ENCODE data around the gene EMC10.

The EMC10 gene

DNA sequence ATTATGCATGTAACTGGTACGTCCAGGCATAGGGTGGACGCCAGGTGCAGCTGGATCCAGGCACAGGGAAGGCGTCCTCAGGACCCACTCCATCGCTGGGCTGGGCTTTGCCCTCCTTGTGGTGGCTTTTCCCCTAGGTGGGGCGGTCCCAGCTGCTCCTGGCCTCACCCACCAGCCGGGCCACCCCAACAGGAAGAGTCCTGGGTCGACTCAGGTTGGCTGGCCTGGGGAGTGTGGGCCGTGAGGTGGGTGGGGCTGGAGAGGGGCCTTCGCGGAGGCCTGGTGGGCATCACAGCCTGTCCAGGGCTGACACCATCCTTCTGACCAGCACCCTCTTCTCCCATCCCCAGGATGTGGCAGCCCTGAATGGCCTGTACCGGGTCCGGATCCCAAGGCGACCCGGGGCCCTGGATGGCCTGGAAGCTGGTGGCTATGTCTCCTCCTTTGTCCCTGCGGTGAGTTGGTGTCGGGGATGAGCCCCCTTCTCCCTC, 3.5 kb downstream of the EMC10 start:
- H3K4me3 Mint-ChIP-seq = no peak overlapping the region
- H3K36me3 Mint-ChIP-seq (ENCODE audit: low read depth) = peaks cover 20% of the 10 kb centered on the region
- peaks cover 20% of the 10 kb centered on the region for H3K4me1 Mint-ChIP-seq (ENCODE audit: low read depth)
- no peak overlapping the region for H3K27ac Mint-ChIP-seq
- no peaks in the 10 kb centered on the region for H3K9me3 Mint-ChIP-seq
- H3K27me3 Mint-ChIP-seq = no peaks in the 10 kb centered on the region

DNA sequence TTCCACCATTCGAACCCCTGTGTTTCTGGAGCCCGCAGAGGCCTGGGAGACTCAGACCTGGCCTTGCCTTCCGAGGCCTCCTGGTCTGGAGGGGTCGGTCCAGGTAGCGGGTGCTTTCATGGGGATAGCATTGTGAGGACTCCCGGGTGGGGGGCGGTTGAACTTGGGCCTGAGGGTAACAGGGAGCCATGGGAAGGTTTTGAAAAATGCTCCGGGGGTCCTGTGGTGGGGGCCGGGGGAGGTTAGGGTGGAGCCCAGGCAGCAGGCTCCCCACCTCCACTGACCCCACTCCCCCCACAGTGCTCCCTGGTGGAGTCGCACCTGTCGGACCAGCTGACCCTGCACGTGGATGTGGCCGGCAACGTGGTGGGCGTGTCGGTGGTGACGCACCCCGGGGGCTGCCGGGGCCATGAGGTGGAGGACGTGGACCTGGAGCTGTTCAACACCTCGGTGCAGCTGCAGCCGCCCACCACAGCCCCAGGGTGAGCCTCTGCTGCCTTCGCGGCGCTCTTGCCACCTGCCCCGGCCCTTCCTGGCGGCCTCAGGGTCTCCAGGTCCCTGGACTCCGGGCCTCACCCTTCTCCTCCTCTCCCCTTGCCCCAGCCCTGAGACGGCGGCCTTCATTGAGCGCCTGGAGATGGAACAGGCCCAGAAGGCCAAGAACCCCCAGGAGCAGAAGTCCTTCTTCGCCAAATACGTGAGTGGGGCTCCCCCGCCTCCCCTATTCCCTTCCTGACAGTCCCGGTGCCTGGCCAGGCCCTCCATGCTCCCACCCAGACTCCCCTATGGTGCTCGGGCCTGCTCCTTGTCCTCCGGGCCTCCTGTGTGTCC, 4.2 kb downstream of the EMC10 start:
- H3K36me3 Mint-ChIP-seq (ENCODE audit: low read depth) = peaks cover 27% of the 10 kb centered on the region
- H3K4me3 Mint-ChIP-seq = no peak overlapping the region
- H3K9me3 Mint-ChIP-seq = no peaks in the 10 kb centered on the region
- no peak overlapping the region for H3K27ac Mint-ChIP-seq
- peaks cover 20% of the 10 kb centered on the region for H3K4me1 Mint-ChIP-seq (ENCODE audit: low read depth)
- no peaks in the 10 kb centered on the region for H3K27me3 Mint-ChIP-seq

DNA sequence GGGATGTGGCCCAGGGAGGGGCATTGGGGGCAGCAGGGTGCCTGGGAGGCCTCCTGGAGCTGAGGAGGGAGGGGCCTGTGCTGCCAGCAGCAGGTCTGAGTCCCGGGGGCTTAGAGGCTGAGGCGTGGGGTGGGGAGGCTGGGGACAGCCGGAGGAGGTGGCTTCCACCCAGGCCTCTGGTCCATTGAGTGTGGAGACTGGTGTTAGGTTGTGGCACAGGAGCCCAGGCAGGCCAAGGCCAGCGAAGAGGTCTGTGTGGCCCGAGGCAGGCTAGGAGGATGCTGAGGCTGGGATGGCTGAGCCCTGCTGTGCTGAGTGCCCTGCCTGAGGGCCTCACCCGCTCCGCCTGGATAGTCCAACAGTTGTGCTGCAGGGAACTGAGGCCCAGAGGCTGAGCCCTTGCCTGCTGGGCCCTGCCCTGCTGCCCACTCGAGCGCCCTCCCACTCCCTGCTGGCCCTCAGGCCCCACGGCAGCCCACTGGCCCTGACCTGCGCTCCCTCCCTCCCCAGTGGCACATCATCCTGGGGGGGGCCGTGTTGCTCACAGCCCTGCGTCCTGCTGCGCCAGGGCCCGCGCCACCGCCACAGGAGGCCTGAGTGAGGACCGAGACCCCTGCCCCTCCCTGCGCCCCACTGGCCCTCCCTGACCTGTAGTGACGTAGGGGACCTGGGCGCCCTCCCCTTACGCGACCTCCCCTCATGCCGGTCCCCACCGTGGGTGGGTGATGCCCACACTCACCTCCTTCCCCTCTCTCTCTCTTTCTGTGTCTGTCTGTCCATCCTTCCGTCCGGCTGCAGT, 5.2 kb downstream of the EMC10 start:
- H3K9me3 Mint-ChIP-seq = no peaks in the 10 kb centered on the region
- no peak overlapping the region for H3K4me3 Mint-ChIP-seq
- no peak overlapping the region for H3K27ac Mint-ChIP-seq
- H3K36me3 Mint-ChIP-seq (ENCODE audit: low read depth) = peaks cover 34% of the 10 kb centered on the region
- peaks cover 19% of the 10 kb centered on the region for H3K4me1 Mint-ChIP-seq (ENCODE audit: low read depth)
- H3K27me3 Mint-ChIP-seq = no peaks in the 10 kb centered on the region

DNA sequence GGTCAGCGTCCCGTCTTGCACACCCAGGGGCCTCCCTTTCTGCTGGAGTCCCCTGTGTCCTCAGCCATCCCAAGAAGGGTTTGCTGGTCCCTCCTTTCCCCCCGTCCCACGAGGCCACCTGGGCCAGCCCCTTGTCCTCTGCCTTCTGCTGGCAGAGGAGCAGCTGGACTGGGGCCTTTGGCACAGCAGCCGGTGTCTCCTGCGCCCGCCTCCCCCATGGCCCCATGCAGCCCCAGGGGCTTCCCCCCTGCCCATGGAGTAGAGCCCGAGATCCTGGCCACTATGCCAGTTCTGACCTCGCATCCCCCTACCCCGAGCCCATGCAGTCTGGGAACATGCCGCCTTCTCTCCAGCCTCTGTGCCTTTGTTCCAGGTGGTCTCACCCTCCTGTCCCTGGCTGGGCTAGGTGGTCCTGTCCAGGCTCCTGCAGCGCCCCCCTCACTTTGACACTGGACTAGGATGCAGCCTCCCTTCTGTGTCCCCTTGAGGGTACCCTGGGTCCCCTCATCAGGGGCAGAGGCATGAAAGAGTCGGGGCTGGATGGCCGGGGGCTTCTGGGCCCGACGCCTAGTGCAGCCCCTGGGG, 6.1 kb downstream of the EMC10 start:
- H3K4me1 Mint-ChIP-seq (ENCODE audit: low read depth) = peaks cover 16% of the 10 kb centered on the region
- H3K27ac Mint-ChIP-seq = no peak overlapping the region

DNA sequence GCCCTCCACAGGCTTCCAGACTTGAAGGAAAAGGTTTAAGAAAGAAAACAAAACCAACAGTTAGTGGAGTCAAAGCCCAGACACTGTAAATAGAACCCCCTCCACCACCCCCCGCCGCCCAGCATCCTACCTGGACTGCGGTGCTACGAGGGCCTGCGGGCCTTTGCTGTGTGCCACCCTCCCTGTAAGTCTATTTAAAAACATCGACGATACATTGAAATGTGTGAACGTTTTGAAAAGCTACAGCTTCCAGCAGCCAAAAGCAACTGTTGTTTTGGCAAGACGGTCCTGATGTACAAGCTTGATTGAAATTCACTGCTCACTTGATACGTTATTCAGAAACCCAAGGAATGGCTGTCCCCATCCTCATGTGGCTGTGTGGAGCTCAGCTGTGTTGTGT, 6.6 kb downstream of the EMC10 start:
- no peaks in the 10 kb centered on the region for H3K9me3 Mint-ChIP-seq
- H3K27ac Mint-ChIP-seq = peak overlapping the region; percentile 76
- H3K27me3 Mint-ChIP-seq = no peaks in the 10 kb centered on the region
- H3K4me3 Mint-ChIP-seq = no peak overlapping the region
- H3K4me1 Mint-ChIP-seq (ENCODE audit: low read depth) = peaks cover 11% of the 10 kb centered on the region
- H3K36me3 Mint-ChIP-seq (ENCODE audit: low read depth) = peaks cover 37% of the 10 kb centered on the region

More for the DNA sequence above, 6.1 kb downstream of the EMC10 start:
- Mint-ChIP-seq H3K36me3 (ENCODE audit: low read depth) (peaks cover 38% of the 10 kb centered on the region), H3K9me3 (no peaks in the 10 kb centered on the region), H3K27me3 (no peaks in the 10 kb centered on the region), H3K4me3 (no peak overlapping the region)

DNA sequence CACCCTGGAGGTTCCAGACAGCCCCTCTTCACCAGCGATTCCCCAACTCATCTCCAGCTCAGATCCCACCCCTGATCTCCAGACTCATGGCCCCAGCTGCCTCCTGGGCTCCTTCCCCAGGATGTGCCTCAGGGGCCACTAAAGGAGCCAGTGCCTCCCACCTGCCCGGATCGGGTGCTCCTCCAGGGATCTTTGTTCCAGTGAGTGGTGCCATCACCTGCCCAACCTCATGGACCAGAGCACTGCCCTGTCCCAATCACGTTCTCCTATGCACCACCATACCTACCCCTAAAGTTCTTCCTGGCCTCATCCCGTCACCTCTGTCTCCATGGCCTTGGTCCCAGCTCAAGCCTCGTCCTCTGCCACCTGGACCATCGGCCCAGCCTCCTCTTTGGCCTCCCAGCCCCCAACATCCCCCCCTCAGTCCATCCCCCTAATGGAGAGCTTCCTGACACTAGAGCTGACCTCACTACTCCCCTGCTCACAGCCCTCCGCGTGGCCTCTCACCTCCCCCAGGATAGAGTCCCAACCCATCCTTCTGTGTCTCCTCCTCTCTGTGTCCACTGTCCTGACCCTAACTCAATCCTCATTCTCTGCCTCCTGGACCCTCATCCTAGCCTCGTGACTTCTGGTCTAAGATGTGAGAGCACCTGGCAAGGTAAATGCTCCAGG, 9.1 kb downstream of the EMC10 start:
- peaks cover 27% of the 10 kb centered on the region for H3K36me3 Mint-ChIP-seq (ENCODE audit: low read depth)
- no peaks in the 10 kb centered on the region for H3K9me3 Mint-ChIP-seq
- peak overlapping the region; percentile 40 for H3K27ac Mint-ChIP-seq
- peaks cover 2% of the 10 kb centered on the region for H3K4me1 Mint-ChIP-seq (ENCODE audit: low read depth)
- no peaks in the 10 kb centered on the region for H3K27me3 Mint-ChIP-seq
- no peak overlapping the region for H3K4me3 Mint-ChIP-seq

DNA sequence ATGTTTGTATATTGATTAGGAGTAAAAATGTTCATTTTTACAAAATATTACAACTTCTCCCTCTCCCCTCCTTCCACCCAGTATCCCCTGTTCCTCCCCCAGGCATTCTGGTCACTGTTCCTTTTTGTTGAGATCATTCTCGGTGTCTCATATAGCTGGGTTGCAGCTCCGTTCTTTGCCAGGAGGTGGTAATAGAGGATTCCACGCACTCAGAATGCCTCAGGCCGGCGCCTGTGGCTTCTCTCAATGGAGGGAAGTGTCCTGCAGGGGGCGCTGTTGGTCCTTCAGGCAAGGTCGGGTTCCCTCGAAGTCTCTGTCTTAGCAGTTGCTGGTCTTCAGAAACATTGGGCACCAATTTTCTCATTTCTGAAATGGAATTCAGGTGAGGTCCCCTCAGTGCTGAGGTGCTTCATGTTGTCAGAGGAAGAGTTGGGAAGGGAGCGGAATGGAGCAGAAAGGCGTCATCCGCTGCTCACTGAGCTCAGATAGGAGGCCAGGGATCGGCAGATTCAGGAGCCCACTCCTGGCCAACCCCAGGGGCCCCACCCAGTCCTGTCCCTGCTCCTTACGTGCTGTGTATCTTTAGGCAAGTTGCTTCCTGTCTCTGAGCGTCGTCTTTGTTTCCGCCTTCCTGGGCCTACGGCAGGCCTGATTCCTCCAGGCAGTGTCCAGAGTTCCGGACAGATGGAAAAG, 10.7 kb downstream of the EMC10 start:
- Mint-ChIP-seq H3K4me3 (no peak overlapping the region), H3K27ac (no peak overlapping the region), H3K27me3 (no peaks in the 10 kb centered on the region), H3K4me1 (ENCODE audit: low read depth) (peaks cover 15% of the 10 kb centered on the region), H3K36me3 (ENCODE audit: low read depth) (peaks cover 27% of the 10 kb centered on the region), H3K9me3 (no peaks in the 10 kb centered on the region)

DNA sequence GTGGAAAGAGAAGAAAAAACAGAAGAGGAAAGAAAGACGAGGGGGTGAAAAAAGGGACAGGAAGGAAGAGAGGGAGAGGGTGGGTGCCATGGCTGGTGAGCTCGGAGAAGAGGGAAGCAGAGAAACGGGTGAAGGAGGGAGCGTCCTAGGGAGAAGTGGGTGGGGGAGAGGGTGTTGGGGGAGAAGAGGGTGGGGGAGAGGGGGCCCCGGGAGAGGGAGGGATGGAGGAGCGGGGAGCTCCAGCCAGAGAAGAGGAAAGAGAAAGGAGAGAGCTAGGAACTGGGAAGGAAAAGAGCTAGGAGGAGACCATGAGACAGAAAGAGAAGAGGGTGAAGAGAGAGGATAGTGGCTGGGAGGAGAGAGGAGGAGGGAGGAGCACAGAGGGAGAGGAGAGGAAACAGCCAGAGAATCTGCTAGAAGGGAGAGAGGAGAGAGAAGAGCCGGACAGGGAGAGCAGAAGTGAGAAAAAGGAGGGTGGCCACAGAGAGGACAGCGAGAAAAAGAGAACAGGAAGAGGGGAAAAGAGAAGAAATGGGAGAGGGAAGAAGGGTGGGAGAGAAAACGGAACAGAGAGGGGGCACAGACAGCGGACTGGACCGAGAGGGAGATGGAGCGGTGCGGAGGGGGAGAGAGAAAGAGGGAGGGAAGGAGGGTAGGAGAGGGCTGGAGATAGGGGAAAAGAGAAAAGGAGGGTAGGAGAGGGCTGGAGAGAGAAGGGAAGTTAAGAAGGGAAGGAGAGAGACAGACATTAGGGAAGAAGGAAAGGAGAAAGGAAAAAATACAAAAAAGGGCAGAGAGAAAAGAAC, 12.3 kb downstream of the EMC10 start:
- no peaks in the 10 kb centered on the region for H3K9me3 Mint-ChIP-seq
- no peak overlapping the region for H3K4me3 Mint-ChIP-seq
- no peak overlapping the region for H3K27ac Mint-ChIP-seq
- H3K27me3 Mint-ChIP-seq = no peaks in the 10 kb centered on the region
- H3K36me3 Mint-ChIP-seq (ENCODE audit: low read depth) = peaks cover 21% of the 10 kb centered on the region
- peaks cover 20% of the 10 kb centered on the region for H3K4me1 Mint-ChIP-seq (ENCODE audit: low read depth)

DNA sequence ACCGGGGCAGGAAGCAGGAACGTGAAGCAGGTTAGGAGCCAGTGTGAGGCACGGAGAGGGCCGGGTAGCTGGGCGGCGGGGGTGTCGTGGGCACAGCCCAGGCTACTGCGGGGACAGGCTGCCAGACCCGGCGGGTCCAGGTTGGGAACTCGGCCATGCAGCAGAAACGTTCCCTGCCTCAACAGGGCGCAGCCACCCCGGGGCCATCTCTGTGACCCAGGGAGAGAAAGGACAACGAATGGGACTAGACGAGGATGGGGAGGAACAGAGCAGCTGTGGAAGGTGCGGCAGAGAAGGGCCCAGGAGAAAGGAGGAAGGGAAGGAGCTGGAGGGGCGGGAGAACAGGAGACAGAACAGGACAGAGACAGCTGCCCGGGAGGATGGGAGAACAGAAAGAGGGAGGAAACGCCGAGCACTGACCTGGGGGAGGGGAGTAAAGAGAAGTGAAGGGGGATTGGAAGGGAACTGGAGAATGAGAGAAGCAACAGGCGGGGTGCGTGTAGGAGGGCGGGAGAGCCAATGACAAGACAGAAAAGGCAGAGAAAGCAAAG, 13.2 kb downstream of the EMC10 start:
- Mint-ChIP-seq H3K4me3 (no peak overlapping the region), H3K27ac (no peak overlapping the region), H3K9me3 (no peaks in the 10 kb centered on the region), H3K36me3 (ENCODE audit: low read depth) (peaks cover 20% of the 10 kb centered on the region), H3K4me1 (ENCODE audit: low read depth) (peaks cover 20% of the 10 kb centered on the region), H3K27me3 (no peaks in the 10 kb centered on the region)

DNA sequence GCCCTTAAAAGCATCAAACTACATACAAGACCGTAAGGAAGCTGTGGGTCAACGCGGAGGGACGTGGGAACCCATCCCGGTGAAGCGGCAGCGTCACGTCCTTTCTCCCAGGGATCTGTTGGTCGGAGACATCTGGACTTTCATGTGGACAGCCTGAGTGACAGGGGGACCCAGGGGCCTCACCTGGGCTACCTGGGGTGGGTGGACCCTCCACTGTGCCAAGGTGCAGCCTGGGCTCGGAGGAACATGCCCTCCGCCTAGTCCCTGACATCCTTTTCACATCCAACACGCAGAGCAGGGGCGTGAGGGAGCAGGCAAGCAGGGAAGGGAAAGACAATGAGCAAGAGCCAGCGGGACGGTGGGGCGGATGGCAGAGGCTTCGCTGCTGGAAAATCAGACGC, 14.1 kb downstream of the EMC10 start:
- H3K27me3 Mint-ChIP-seq = no peaks in the 10 kb centered on the region
- no peak overlapping the region for H3K27ac Mint-ChIP-seq
- no peaks in the 10 kb centered on the region for H3K9me3 Mint-ChIP-seq
- H3K36me3 Mint-ChIP-seq (ENCODE audit: low read depth) = peaks cover 12% of the 10 kb centered on the region
- no peak overlapping the region for H3K4me3 Mint-ChIP-seq
- H3K4me1 Mint-ChIP-seq (ENCODE audit: low read depth) = peaks cover 20% of the 10 kb centered on the region

DNA sequence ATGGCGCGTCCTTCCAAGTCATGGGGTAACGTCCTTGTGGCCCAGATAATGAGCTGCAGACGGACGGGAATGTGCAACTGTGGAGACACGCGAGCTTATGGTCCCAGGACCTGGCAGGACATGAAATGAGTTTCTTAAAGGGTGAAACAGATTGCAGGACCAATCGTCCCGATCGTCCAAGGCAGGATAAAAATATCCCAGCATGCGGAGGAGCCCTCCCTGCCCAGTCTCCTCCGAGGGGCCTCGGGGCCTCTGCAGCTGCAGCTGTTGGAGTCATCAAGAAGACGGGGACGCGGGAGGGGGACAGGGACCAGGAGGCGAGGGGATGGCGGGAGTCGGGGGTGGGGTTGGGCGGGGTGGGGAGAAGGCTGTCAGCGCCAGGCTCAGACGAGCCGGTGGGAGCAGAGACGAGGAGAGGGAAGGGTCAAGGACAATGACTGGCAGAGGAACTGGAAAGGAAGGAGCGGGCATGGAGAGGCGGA, 14.7 kb downstream of the EMC10 start:
- no peaks in the 10 kb centered on the region for H3K27me3 Mint-ChIP-seq
- H3K27ac Mint-ChIP-seq = peak overlapping the region; percentile 3
- peaks cover 6% of the 10 kb centered on the region for H3K36me3 Mint-ChIP-seq (ENCODE audit: low read depth)
- H3K9me3 Mint-ChIP-seq = no peaks in the 10 kb centered on the region
- H3K4me3 Mint-ChIP-seq = no peak overlapping the region
- H3K4me1 Mint-ChIP-seq (ENCODE audit: low read depth) = peaks cover 20% of the 10 kb centered on the region

DNA sequence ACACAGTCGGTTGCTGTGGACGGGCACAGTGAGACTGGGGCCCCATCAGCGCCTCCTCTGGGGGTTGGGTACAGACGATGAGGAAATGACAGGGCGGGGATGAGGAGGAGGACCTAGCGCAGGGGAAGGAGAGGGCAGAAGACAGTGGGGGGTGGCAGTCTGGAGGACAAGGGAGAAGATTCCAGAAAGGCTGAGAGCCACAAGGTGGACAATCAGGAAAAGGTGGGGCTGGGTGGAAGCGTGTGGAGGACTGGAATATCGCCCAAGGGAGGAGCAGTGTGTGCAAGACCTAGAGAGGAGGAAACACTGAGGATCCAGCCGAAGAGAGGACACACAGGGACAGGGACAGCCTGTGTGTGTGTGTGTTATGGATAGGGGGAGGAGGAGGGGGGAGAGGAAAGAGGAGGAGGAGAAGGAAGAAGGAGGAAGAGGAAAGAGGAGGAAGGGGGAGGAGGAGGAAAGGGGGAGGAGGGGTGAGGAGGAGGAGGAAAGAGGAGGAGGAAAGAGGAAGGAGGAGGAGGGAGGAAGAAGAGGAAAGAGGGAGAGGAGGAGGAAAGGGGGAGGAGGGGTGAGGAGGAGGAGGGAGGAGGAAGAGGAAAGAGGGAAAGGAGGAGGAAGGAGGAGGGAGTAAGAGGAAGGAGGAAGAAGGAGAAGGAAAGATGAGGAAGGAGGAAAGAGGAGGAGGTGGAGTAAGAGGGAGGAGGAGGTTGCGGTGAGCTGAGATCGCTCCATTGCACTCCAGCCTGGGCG, 16.2 kb downstream of the EMC10 start:
- Mint-ChIP-seq H3K27ac (peak overlapping the region; percentile 69), H3K36me3 (ENCODE audit: low read depth) (no peaks in the 10 kb centered on the region), H3K9me3 (no peaks in the 10 kb centered on the region), H3K4me3 (no peak overlapping the region), H3K27me3 (no peaks in the 10 kb centered on the region), H3K4me1 (ENCODE audit: low read depth) (peaks cover 18% of the 10 kb centered on the region)

DNA sequence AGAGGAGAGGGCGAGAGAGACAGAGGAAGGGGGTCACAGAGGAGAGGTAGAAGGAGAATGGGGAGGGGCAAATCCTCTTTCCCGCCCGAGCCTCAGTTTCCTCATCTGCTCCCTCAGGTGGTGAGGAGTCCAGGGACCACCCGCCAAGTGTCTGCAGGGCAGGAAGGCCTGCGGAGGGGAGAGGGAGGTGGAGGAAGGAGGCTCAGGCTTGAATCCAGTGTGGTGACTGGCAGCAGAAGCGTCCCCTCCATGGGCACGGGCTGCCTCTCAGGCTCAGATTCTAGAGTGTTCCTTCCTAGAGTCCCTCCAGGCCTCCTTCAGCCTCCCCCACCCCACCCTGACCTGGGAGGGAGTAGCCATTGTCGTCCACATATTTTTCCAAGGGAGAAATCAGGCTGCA, 16.9 kb downstream of the EMC10 start:
- no peaks in the 10 kb centered on the region for H3K36me3 Mint-ChIP-seq (ENCODE audit: low read depth)
- peaks cover 18% of the 10 kb centered on the region for H3K4me1 Mint-ChIP-seq (ENCODE audit: low read depth)
- H3K27ac Mint-ChIP-seq = no peak overlapping the region
- no peaks in the 10 kb centered on the region for H3K27me3 Mint-ChIP-seq
- H3K9me3 Mint-ChIP-seq = no peaks in the 10 kb centered on the region
- no peak overlapping the region for H3K4me3 Mint-ChIP-seq

All from stimulated activated naive CD8-positive, alpha-beta T cell treated with anti-CD3 and anti-CD28 coated beads, Interleukin-15, Interleukin-2, amounts not matched to agents 100 ng/mL and 50 ng/mL, for 24 hours (primary cell).